H9 (cell line): Measurements from ENCODE around the gene OTUD3. TPM values are rescaled to one million over a fixed set of nuclear protein-coding genes. Genes with fewer than 3 reads are reported as not detected.
"Not testable (repeated sequence)": the region's sequence is repeated elsewhere in the genome, so short reads cannot be mapped to it uniquely, and the experiment has no call there.

Source experiments
- DNase-seq: peaks from one replicate; pipeline ENCODE4 v3.0.0-alpha.2; 2017
- H2AFZ ChIP-seq: one replicate; pipeline ENCODE4 v1.6.1; 2013; ENCODE audit warnings: mild to moderate bottlenecking, low read length, control low read depth, moderate library complexity
- H2AK5ac ChIP-seq: 2 replicates; pipeline ENCODE4 v1.6.1; 2013; ENCODE audit warnings: low read length, control low read depth, mixed read lengths; ENCODE audit not compliant: insufficient read length
- H2BK120ac ChIP-seq: one replicate; pipeline ENCODE4 v1.6.1; 2013; ENCODE audit warnings: low read depth, mild to moderate bottlenecking, low read length, control low read depth, inconsistent platforms; ENCODE audit not compliant: poor library complexity, severe bottlenecking
- H2BK12ac ChIP-seq: 2 replicates; pipeline ENCODE4 v1.6.1; 2013; ENCODE audit warnings: low read length, control low read depth, mixed read lengths, low read depth; ENCODE audit not compliant: insufficient read length
- H2BK15ac ChIP-seq: 2 replicates; pipeline ENCODE4 v1.6.1; 2013; ENCODE audit warnings: low read depth, low read length, control low read depth
- H2BK20ac ChIP-seq: one replicate; pipeline ENCODE4 v1.6.1; 2013; ENCODE audit warnings: low read depth, mild to moderate bottlenecking, low read length, control low read depth, inconsistent platforms; ENCODE audit not compliant: poor library complexity, severe bottlenecking
- H2BK5ac ChIP-seq: 2 replicates; pipeline ENCODE4 v1.6.1; 2013; ENCODE audit warnings: low read length, control low read depth, mixed read lengths; ENCODE audit not compliant: insufficient read length
- H3K14ac ChIP-seq: 2 replicates; pipeline ENCODE4 v1.6.1; 2013; ENCODE audit warnings: low read length, control low read depth; ENCODE audit not compliant: insufficient read depth
- H3K18ac ChIP-seq: 2 replicates; pipeline ENCODE4 v1.6.1; 2013; ENCODE audit warnings: low read depth, mild to moderate bottlenecking, mixed read lengths, low read length, control low read depth; ENCODE audit not compliant: insufficient read length
- H3K23ac ChIP-seq: 2 replicates; pipeline ENCODE4 v1.6.1; 2013; ENCODE audit warnings: low read length, control low read depth, mixed read lengths, low read depth; ENCODE audit not compliant: insufficient read length
- H3K23me2 ChIP-seq: 2 replicates; pipeline ENCODE4 v1.6.1; 2013; ENCODE audit warnings: low read depth, mild to moderate bottlenecking, mixed read lengths, low read length, control low read depth; ENCODE audit not compliant: insufficient read length, poor library complexity, severe bottlenecking
- H3K27ac ChIP-seq: 2 replicates; pipeline ENCODE4 v1.5.1; 2013; ENCODE audit warnings: low read length, control low read depth, mixed read lengths, low read depth; ENCODE audit not compliant: insufficient read length
- H3K27me3 ChIP-seq: 2 replicates; pipeline ENCODE4 v1.6.1; 2013; ENCODE audit warnings: low read length, control low read depth, inconsistent platforms; ENCODE audit not compliant: insufficient read depth
- H3K4ac ChIP-seq: 2 replicates; pipeline ENCODE4 v1.6.1; 2013; ENCODE audit warnings: low read depth, mild to moderate bottlenecking, control low read depth, inconsistent platforms, low read length, moderate library complexity
- H3K4me1 ChIP-seq: 2 replicates; pipeline ENCODE4 v1.6.1; 2013; ENCODE audit warnings: low read length, control low read depth, inconsistent platforms; ENCODE audit not compliant: insufficient read depth
- H3K4me2 ChIP-seq: 2 replicates; pipeline ENCODE4 v1.6.1; 2013; ENCODE audit warnings: low read length, control low read depth, mixed read lengths; ENCODE audit not compliant: insufficient read length, insufficient read depth
- H3K56ac ChIP-seq: 2 replicates; pipeline ENCODE4 v1.6.1; 2013; ENCODE audit warnings: low read depth, mild to moderate bottlenecking, mixed read lengths, low read length, control low read depth; ENCODE audit not compliant: insufficient read length
- H3K79me1 ChIP-seq: 2 replicates; pipeline ENCODE4 v1.6.1; 2013; ENCODE audit warnings: low read depth, mild to moderate bottlenecking, moderate library complexity, low read length, control low read depth, inconsistent platforms; ENCODE audit not compliant: insufficient read depth, poor library complexity, severe bottlenecking
- H3K79me2 ChIP-seq: 2 replicates; pipeline ENCODE4 v1.6.1; 2013; ENCODE audit warnings: low read length, control low read depth, inconsistent platforms; ENCODE audit not compliant: insufficient read depth
- H3K9ac ChIP-seq: 2 replicates; pipeline ENCODE4 v1.6.1; 2013; ENCODE audit warnings: low read length, control low read depth, mixed read lengths; ENCODE audit not compliant: insufficient read length; ENCODE audit errors: extremely low read depth
- H3K9me3 ChIP-seq: one replicate; pipeline ENCODE4 v1.6.1; 2013; ENCODE audit warnings: low read depth, low read length, inconsistent platforms; ENCODE audit not compliant: control insufficient read depth
- H3T11ph ChIP-seq: one replicate; pipeline ENCODE4 v1.6.1; 2013; ENCODE audit warnings: mild to moderate bottlenecking, low read length, control low read depth, inconsistent platforms
- H4K20me1 ChIP-seq: one replicate; pipeline ENCODE4 v1.6.1; 2013; ENCODE audit not compliant: control insufficient read depth, insufficient read length, insufficient read depth
- H4K5ac ChIP-seq: 2 replicates; pipeline ENCODE4 v1.6.1; 2013; ENCODE audit warnings: low read depth, mild to moderate bottlenecking, mixed read lengths, low read length, control low read depth; ENCODE audit not compliant: insufficient read length
- H4K8ac ChIP-seq: replicated peaks from 2 replicates; pipeline ENCODE4 v1.6.1; 2013; ENCODE audit warnings: low read length, control low read depth, mixed read lengths, low read depth; ENCODE audit not compliant: insufficient read length
- H4K91ac ChIP-seq: 2 replicates; pipeline ENCODE4 v1.6.1; 2013; ENCODE audit warnings: low read depth, mild to moderate bottlenecking, moderate library complexity, mixed read lengths, low read length, control low read depth; ENCODE audit not compliant: insufficient read length
- H3K27ac Mint-ChIP-seq, 3 experiments: 2 replicates in 2 of 3; 3 replicates in 1 of 3; pipeline ENCODE4 v1.8.0; 2020 to 2021; ENCODE audit warnings: mixed read lengths in 3 of 3, mild to moderate bottlenecking in 1 of 3, moderate library complexity in 1 of 3
- H3K27me3 Mint-ChIP-seq: 2 replicates; pipeline ENCODE4 v1.8.0; 2021; ENCODE audit warnings: low read depth, mild to moderate bottlenecking, moderate library complexity, mixed read lengths
- H3K36me3 Mint-ChIP-seq, 3 experiments: 2 replicates in 2 of 3; 3 replicates in 1 of 3; pipeline ENCODE4 v1.8.0; 2020 to 2021; ENCODE audit warnings: low read depth in 3 of 3, mixed read lengths in 3 of 3; ENCODE audit not compliant: insufficient read depth in 1 of 3
- H3K4me1 Mint-ChIP-seq, 2 experiments: 2 replicates each; pipeline ENCODE4 v1.8.0; 2020; ENCODE audit warnings: mixed read lengths in 2 of 2
- H3K4me3 Mint-ChIP-seq, 2 experiments: 2 replicates in 1 of 2; 3 replicates in 1 of 2; pipeline ENCODE4 v1.8.0; 2020 to 2021; ENCODE audit warnings: mild to moderate bottlenecking in 2 of 2, mixed read lengths in 2 of 2, moderate library complexity in 1 of 2
- H3K9me3 Mint-ChIP-seq, 2 experiments: 2 replicates in 1 of 2; 3 replicates in 1 of 2; pipeline ENCODE4 v1.8.0; 2020; ENCODE audit warnings: mild to moderate bottlenecking in 2 of 2, mixed read lengths in 2 of 2, moderate library complexity in 1 of 2
- WGBS: extraction: QIAGEN DNeasy Blood & Tissue Kit; methylation state at CpG from one replicate; pipeline ENCODE4 v1.1.7; 2013; ENCODE audit warnings: missing lambda C conversion rate, low lambda C conversion rate, mixed read lengths; ENCODE audit not compliant: insufficient read length; ENCODE audit errors: extremely low coverage; 5-methylcytosine and 5-hydroxymethylcytosine counted together
- total RNA-seq: library from RNA; stranded (reverse); gene quantifications from 2 replicates; pipeline ENCODE4 v1.2.1, GENCODE V29; 2021
- TF ChIP-seq, protein P1 (sequence below): fragments of 200-600 bp; sonication (generic); conservative IDR thresholded peaks from 3 replicates; pipeline ENCODE4 v1.8.0; 2021; ENCODE audit warnings: antibody characterized with exemption, mild to moderate bottlenecking

The OTUD3 gene
- total RNA-seq, 1 experiment from 2014 or later: 12.0 TPM

DNA sequence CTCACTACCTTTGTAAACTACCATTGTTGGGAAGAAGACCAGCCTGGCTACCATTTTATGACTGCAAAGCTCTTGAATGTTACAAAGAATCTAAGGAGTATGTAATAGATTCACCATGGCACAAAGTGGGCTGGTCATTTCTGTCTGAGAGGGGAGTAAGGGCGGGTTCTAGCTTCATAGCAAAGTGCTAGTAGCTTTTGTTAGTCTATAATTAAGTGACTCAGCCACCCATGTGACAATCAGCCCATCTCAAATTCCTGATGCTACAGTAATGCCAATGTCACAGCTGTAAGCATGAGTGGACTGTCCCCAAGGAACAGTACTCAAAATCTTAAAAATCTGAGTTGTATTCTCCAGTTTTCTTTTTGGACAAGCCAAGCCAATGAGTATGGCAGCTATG, 15.4 kb upstream of the OTUD3 start:
- no peak overlapping the region for H2BK12ac ChIP-seq
- H3K4me2 ChIP-seq: no peak overlapping the region
- no peaks in the 10 kb centered on the region for H3K27me3 ChIP-seq
- WGBS: no CpG with 5 or more reads among the region's 1 CpG
- Mint-ChIP-seq H3K9me3 (peaks cover 11 to 15% of the 10 kb centered on the region in 2 experiments), H3K27ac (no peak overlapping the region), H3K4me3 (no peak overlapping the region), H3K4me1 (no peaks in the 10 kb centered on the region), H3K27me3 (peaks cover 12% of the 10 kb centered on the region), H3K36me3 (peaks cover 0 to 10% (median 9%) of the 10 kb centered on the region in 3 experiments; a peak in 4 of 7 replicates)
- DNase-seq: no peak
- H2BK5ac ChIP-seq: no peak overlapping the region
- no peak overlapping the region for H3K9ac ChIP-seq
- H4K20me1 ChIP-seq: no peaks in the 10 kb centered on the region
- TF ChIP-seq, protein P1, sequence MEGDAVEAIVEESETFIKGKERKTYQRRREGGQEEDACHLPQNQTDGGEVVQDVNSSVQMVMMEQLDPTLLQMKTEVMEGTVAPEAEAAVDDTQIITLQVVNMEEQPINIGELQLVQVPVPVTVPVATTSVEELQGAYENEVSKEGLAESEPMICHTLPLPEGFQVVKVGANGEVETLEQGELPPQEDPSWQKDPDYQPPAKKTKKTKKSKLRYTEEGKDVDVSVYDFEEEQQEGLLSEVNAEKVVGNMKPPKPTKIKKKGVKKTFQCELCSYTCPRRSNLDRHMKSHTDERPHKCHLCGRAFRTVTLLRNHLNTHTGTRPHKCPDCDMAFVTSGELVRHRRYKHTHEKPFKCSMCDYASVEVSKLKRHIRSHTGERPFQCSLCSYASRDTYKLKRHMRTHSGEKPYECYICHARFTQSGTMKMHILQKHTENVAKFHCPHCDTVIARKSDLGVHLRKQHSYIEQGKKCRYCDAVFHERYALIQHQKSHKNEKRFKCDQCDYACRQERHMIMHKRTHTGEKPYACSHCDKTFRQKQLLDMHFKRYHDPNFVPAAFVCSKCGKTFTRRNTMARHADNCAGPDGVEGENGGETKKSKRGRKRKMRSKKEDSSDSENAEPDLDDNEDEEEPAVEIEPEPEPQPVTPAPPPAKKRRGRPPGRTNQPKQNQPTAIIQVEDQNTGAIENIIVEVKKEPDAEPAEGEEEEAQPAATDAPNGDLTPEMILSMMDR: no peak
- no peak overlapping the region for H4K5ac ChIP-seq
- H3K23me2 ChIP-seq: no peaks in the 10 kb centered on the region
- no peak overlapping the region for H3K56ac ChIP-seq
- no peak overlapping the region for H2BK15ac ChIP-seq
- H3K4ac ChIP-seq: no peak overlapping the region
- H3T11ph ChIP-seq: no peak overlapping the region
- no peak overlapping the region for H2BK120ac ChIP-seq
- no peak overlapping the region for H4K8ac ChIP-seq
- no peak overlapping the region for H3K18ac ChIP-seq
- H3K79me2 ChIP-seq: no peaks in the 10 kb centered on the region
- no peaks in the 10 kb centered on the region for H3K9me3 ChIP-seq
- H4K91ac ChIP-seq: no peak overlapping the region
- no peak overlapping the region for H3K27ac ChIP-seq
- H3K23ac ChIP-seq: no peak overlapping the region
- H2AFZ ChIP-seq: no peak overlapping the region
- H3K4me1 ChIP-seq: no peaks in the 10 kb centered on the region
- no peaks in the 10 kb centered on the region for H3K79me1 ChIP-seq
- no peak overlapping the region for H3K14ac ChIP-seq
- no peak overlapping the region for H2AK5ac ChIP-seq
- no peak overlapping the region for H2BK20ac ChIP-seq

DNA sequence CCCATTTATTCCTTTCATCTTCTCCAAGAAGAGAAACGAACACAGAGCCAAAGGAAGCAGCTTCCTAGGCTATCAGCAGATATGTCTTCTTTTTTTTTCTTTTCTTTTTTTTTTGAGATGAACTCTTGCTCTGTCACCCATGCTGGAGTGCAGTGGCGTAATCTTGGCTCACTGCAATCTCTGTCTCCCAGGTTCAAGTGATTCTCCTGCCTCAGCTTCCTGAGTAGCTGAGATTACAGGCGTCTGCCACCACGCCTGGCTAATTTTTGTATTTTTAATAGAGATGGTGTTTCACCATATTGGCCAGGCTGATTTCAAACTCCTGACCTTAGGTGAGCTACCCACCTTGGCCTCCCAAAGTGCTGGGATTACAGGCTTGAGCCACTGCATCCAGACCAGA, 13.6 kb upstream of the OTUD3 start:
- not testable (repeated sequence) for H3K9me3 Mint-ChIP-seq, H3K18ac ChIP-seq, H3K56ac ChIP-seq, H3K9me3 ChIP-seq, H3K4me1 ChIP-seq, H4K91ac ChIP-seq, H3K23ac ChIP-seq, H4K5ac ChIP-seq, H2BK12ac ChIP-seq, H3K79me1 ChIP-seq, H3K27me3 ChIP-seq, H3K79me2 ChIP-seq, H3K27ac ChIP-seq, H3K4me3 Mint-ChIP-seq, H3T11ph ChIP-seq, H3K36me3 Mint-ChIP-seq, DNase-seq, H2BK20ac ChIP-seq, H4K20me1 ChIP-seq, H2BK5ac ChIP-seq, H3K4me1 Mint-ChIP-seq, H3K14ac ChIP-seq, H3K9ac ChIP-seq, H3K4me2 ChIP-seq, H2AK5ac ChIP-seq, H3K4ac ChIP-seq, H2BK15ac ChIP-seq, H2AFZ ChIP-seq, H2BK120ac ChIP-seq, H4K8ac ChIP-seq, H3K23me2 ChIP-seq
- WGBS: no CpG with 5 or more reads among the region's 4 CpGs
- Mint-ChIP-seq H3K27ac (0 out of 7 replicates have a peak overlapping the region, but pooled peaks of 1 of the 3 experiments have one; percentile 23), H3K27me3 (peaks cover 17% of the 10 kb centered on the region)
